Measurements from ENCODE around the gene CAMK4.

DNA sequence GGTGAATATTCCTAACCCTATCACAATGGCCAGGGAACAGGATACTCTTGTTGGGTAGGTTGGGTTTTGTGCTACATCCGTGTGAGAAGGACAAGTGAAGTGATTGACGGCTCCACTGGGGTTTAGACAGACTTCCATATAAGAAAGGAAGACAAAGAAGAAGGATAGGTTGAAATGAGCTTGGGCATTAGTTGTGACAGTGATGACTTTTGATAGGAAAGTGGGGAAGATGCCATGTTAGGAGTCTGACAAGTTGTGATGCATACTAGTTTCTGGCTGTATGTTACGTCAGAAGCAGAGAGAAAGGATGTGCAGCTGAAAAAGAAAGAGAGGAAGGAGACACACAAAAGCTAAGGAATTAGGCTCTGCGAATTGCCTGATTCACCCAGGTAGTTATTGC is 150.2 kb downstream of the CAMK4 start:
- no peak for TF ChIP-seq POLR2A (IDR thresholded peaks at IDR 0.05)
- TF ChIP-seq, protein P1, sequence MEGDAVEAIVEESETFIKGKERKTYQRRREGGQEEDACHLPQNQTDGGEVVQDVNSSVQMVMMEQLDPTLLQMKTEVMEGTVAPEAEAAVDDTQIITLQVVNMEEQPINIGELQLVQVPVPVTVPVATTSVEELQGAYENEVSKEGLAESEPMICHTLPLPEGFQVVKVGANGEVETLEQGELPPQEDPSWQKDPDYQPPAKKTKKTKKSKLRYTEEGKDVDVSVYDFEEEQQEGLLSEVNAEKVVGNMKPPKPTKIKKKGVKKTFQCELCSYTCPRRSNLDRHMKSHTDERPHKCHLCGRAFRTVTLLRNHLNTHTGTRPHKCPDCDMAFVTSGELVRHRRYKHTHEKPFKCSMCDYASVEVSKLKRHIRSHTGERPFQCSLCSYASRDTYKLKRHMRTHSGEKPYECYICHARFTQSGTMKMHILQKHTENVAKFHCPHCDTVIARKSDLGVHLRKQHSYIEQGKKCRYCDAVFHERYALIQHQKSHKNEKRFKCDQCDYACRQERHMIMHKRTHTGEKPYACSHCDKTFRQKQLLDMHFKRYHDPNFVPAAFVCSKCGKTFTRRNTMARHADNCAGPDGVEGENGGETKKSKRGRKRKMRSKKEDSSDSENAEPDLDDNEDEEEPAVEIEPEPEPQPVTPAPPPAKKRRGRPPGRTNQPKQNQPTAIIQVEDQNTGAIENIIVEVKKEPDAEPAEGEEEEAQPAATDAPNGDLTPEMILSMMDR (IDR thresholded peaks at IDR 0.05), result no peak
- no peak for TF ChIP-seq POLR2AphosphoS5 (IDR thresholded peaks at IDR 0.05)
- no peak for TF ChIP-seq EP300 (IDR thresholded peaks at IDR 0.05)

All from gastroesophageal sphincter (tissue), 3 donors.